ENCODE results near the gene RRH. TPM values are rescaled to one million over a fixed set of nuclear protein-coding genes. Genes with fewer than 3 reads are reported as not detected.

RRH gene
- total RNA-seq, 2 experiments from 2014 or later, result 0.19 to 0.32 TPM

DNA sequence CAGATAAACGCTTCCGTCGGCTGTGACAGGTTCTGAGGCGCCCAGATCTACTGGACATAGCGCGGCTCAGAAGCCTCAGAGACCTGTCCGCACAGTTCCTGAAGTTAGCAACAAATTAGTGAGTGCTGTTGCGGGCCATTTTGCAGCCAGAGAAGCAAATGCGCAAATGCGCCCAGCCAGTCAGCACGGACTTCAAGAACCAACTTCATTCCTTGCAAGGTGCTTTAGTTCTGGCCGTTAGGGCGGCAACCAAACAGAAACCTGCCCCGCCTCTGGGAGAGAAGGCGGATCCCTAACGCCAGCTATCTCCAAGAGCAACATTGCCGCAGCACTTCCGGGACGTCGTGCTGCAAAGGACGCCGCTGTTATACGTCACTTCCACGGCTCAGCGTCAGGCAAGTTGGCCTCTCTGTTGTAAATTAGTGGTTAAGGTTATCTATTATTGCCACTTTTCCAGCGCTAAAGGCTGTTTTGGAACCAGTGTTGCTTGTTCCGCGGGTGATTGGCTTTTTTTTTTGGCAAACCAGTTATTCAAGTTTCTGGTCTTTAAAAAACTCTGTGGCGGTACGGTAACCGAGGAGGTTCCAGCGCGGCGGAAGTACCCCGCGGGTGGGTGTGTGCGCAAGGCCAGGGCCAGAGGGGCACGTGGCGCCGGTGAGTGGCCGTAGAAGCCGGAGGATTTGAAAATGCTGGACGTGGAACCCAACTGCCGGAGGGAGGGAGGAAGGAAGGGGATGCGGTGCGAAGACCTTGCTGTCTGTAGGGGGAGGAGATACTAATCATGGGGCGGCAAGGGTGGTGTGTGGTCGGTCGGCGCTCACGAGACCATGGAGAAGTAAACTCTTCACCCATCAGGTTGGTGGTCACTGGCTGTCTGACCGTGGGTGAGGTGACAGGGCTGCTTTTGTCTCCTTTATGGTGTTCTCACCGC is 12.4 kb upstream of the RRH start, which contains the start of gene GAR1:
GAR1 (plus strand) TSS at position 612 of the 931 bp plus-strand sequence. CDS start 403 bp downstream, outside the sequence.
- H3K27me3 Mint-ChIP-seq, result no peaks in the 10 kb centered on the region
- H3K4me3 Mint-ChIP-seq, result peak within 1 kb of the TSS; percentile 95
- DNase-seq (peak; percentile 96), ATAC-seq (peak; percentile 94)
- peaks cover 58% of the 10 kb centered on the region for H3K4me1 Mint-ChIP-seq
- CTCF ChIA-PET, result interaction anchor here (0.7 to 4.2 kb wide), 5 partner anchors 11 to 382 kb away, joined by 3 to 17 read pairs (median 7); partner anchors contain the start of genes MCUB, RRH and SEC24B
- H3K36me3 Mint-ChIP-seq, result peaks cover 36% of the 10 kb centered on the region
- H3K27ac Mint-ChIP-seq, result peak within 1 kb of the TSS; percentile 98
- H3K9me3 Mint-ChIP-seq (ENCODE audit: low read depth), result no peaks in the 10 kb centered on the region

DNA sequence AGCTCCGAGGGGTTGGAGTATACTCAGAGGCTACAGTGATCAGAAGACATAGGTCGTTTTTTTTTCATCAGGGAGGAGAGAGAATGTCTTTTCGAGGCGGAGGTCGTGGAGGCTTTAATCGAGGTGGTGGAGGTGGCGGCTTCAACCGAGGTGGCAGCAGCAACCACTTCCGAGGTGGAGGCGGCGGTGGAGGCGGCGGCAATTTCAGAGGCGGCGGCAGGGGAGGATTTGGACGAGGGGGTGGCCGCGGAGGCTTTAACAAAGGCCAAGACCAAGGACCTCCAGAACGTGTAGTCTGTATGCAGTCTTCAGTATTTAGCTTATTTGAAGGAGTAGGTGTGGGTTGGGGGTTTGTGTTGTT is 11.7 kb upstream of the RRH start:
- Mint-ChIP-seq H3K4me1 (peaks cover 60% of the 10 kb centered on the region), H3K9me3 (ENCODE audit: low read depth) (no peaks in the 10 kb centered on the region), H3K27me3 (no peaks in the 10 kb centered on the region), H3K27ac (peak overlapping the region; percentile 98), H3K4me3 (peak overlapping the region; percentile 95), H3K36me3 (peaks cover 39% of the 10 kb centered on the region)
- ATAC-seq, result peak; percentile 8
- peak; percentile 75 for DNase-seq
- CTCF ChIA-PET, result interaction anchor here (1.6 to 4.2 kb wide), 3 partner anchors 10 to 383 kb away, joined by 9 to 17 read pairs (median 10); partner anchors contain the start of genes RRH and SEC24B

DNA sequence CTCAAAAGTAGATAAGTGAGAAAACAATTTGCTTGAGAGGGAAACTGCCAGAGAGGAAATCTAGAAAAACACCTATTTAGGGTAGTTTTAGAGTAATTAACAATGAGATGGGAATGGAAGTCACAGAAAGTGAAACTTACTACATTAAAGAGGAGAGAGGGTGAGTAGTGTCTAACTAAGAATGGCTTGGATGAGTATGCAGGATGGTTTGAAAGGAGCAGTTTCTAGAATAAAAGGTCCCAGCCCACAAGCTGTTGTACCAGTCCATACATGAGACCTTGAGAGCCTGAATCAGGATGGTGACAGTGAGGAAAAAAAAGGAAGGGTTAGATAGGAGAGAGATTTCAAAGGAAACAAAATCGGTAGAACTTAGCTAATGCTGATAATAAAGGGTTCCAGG is 10.9 kb upstream of the RRH start:
- Mint-ChIP-seq H3K4me1 (peaks cover 57% of the 10 kb centered on the region), H3K9me3 (ENCODE audit: low read depth) (no peaks in the 10 kb centered on the region), H3K27me3 (no peaks in the 10 kb centered on the region), H3K27ac (peak overlapping the region; percentile 98), H3K4me3 (peak overlapping the region; percentile 95), H3K36me3 (peaks cover 44% of the 10 kb centered on the region)
- ATAC-seq (no peak), DNase-seq (no peak)
- CTCF ChIA-PET, result interaction anchor here (1.6 to 4.2 kb wide), 2 partner anchors 10 to 384 kb away, joined by 10 to 17 read pairs; partner anchors contain the start of genes RRH and SEC24B

DNA sequence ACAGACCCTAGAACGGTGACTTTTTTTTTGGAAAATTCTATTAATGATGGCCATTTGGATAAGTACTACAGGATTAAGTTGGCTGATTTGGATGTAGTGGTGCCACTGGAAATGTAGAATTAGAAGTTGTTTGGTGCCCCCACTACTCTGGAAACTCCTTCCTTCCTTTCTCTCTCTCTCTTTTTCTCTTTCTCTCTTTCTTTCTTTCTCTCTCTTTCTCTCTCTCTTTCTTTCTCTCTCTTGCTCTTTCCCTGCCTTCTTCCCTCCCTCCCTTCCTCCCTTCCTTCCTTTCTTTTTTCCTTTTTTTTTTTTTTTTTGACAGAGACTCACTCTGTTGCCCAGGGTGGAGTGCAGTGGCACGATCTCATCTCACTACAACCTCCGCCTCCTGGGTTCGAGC is 9.5 kb upstream of the RRH start:
- Mint-ChIP-seq H3K4me3 (no peak overlapping the region), H3K27ac (no peak overlapping the region), H3K36me3 (peaks cover 50% of the 10 kb centered on the region), H3K27me3 (no peaks in the 10 kb centered on the region), H3K9me3 (ENCODE audit: low read depth) (no peaks in the 10 kb centered on the region), H3K4me1 (peaks cover 54% of the 10 kb centered on the region)
- DNase-seq (no peak), ATAC-seq (no peak)
- CTCF ChIA-PET, result interaction anchor here (3.0 kb wide), 1 partner anchor 385 kb away, joined by 12 read pairs; the partner anchor contains the start of gene SEC24B

DNA sequence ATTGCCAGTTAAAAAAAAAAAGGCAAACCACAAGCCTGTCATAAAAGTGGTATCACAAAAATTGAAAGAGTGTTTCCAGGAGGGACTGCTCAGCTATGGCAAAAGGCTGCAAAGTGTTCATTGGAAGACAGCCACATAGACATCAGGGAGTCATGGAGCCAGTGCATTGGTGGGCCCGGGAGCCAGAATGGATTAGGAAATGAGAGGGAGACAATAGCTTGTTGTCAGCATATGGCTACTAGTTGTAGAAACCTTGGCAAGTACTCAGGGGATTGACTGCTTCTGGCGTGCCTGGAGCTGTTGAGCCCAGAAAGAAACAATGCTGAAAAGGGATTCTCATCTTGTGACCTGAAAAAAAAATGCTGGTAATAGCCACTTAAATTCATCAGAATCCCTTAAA is 7.2 kb upstream of the RRH start:
- Mint-ChIP-seq H3K27me3 (no peaks in the 10 kb centered on the region), H3K4me3 (no peak overlapping the region), H3K36me3 (peaks cover 57% of the 10 kb centered on the region), H3K9me3 (ENCODE audit: low read depth) (no peaks in the 10 kb centered on the region), H3K27ac (peak overlapping the region; percentile 41), H3K4me1 (peaks cover 47% of the 10 kb centered on the region)
- ATAC-seq, result no peak
- CTCF ChIA-PET, result interaction anchor here (1.5 to 3.0 kb wide), 3 partner anchors 387 to 397 kb away, joined by 3 to 12 read pairs (median 4); partner anchors contain the start of gene SEC24B
- DNase-seq, result no peak

DNA sequence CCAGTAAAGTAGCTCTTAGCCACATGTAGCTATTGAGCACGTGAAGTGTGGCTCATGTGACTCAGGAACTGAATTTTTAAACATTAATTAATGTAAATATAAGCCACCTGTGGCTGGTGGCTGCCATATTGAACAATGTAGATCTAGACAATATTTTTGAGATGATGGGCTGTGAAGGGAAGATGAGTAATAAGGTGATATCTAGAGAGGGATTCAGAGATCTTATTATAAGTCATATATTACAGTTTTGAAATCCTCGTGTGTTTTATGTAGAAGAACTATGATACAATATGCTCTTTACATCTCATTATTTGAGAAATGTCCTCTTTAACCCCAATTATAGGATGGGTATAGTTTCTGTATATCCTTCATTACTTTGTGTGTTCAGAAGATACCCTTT is 6.6 kb upstream of the RRH start:
- no peaks in the 10 kb centered on the region for H3K9me3 Mint-ChIP-seq (ENCODE audit: low read depth)
- H3K36me3 Mint-ChIP-seq, result peaks cover 54% of the 10 kb centered on the region
- peaks cover 43% of the 10 kb centered on the region for H3K4me1 Mint-ChIP-seq
- DNase-seq (no peak), ATAC-seq (no peak)
- CTCF ChIA-PET, result interaction anchor here (1.5 to 3.0 kb wide), 2 partner anchors 388 to 389 kb away, joined by 3 to 12 read pairs; partner anchors contain the start of gene SEC24B
- H3K27me3 Mint-ChIP-seq, result no peaks in the 10 kb centered on the region
- no peak overlapping the region for H3K27ac Mint-ChIP-seq
- no peak overlapping the region for H3K4me3 Mint-ChIP-seq

DNA sequence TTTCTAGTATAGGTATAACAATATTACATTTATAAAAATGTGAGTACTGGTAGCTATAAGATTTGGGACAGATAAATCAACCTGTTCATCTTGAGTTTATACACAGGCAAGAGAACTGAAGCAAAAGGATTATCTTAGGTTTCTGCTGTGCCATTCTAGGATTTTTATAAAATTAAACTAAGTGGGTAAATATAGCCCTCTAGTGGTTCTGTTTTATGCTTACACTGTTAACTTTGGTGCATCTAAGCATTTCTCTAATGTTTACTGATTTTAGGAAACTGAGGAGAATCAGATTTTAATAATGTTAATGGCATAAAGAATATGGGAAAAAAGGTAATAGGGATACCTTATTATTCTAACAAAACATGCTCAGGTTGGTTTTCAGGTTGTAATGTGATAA is 1.1 kb upstream of the RRH start:
- Mint-ChIP-seq H3K4me1 (peaks cover 4% of the 10 kb centered on the region), H3K4me3 (no peak overlapping the region), H3K9me3 (ENCODE audit: low read depth) (no peaks in the 10 kb centered on the region), H3K27ac (no peak overlapping the region), H3K36me3 (peaks cover 15% of the 10 kb centered on the region), H3K27me3 (no peaks in the 10 kb centered on the region)
- DNase-seq (no peak), ATAC-seq (peak; percentile 57)
- CTCF ChIA-PET, result interaction anchor here (1.0 to 3.5 kb wide), 5 partner anchors 11 to 401 kb away, joined by 3 to 22 read pairs (median 11); partner anchors contain the start of genes CASP6, GAR1 and SEC24B

DNA sequence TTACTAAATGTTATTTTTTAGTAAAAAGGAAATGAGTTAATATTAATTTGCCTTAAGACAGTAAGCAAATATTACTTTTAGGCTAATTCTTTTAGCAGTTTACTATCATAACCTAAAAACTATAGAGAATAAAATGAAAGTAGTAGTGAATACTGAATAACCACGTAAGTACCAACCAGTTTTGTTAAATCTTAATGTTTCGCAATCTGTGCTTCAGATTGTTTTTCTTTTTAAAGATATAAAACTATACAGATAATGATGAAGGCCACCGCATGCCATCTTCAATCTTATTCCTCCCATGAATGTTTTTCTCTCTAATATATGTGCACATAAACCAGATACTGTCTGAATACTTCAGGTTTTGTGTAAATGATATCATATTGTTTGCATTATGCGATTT is 6.0 kb downstream of the RRH start:
- CTCF ChIA-PET, result interaction anchor here (3.5 kb wide), 1 partner anchor 401 kb away, joined by 10 read pairs; the partner anchor contains the start of gene SEC24B
- ATAC-seq (no peak), DNase-seq (no peak)
- Mint-ChIP-seq H3K4me1 (no peaks in the 10 kb centered on the region), H3K4me3 (no peak overlapping the region), H3K27ac (no peak overlapping the region), H3K36me3 (no peaks in the 10 kb centered on the region), H3K27me3 (no peaks in the 10 kb centered on the region), H3K9me3 (ENCODE audit: low read depth) (no peaks in the 10 kb centered on the region)

DNA sequence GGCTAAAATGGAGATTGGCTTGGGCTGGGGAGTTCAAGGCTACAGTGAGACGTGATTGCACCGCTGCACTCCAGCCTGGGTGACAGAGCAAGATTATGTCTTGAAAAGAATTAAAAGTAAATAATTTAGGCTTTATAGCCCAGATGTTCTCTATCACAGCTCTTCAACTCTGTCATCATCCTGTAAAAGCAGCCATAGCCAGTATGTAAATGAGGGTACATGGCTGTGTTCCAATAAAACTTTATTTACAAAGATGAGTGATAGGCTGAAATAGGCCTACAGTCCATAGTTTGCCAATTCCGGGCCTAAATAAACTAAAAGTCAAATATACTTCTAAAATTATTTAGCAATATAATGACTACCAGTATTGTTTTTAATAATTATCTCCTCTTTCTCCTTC is 9.2 kb downstream of the RRH start:
- DNase-seq (no peak), ATAC-seq (no peak)
- Mint-ChIP-seq H3K4me3 (no peak overlapping the region), H3K36me3 (no peaks in the 10 kb centered on the region), H3K4me1 (no peaks in the 10 kb centered on the region), H3K27me3 (no peaks in the 10 kb centered on the region), H3K9me3 (ENCODE audit: low read depth) (no peaks in the 10 kb centered on the region), H3K27ac (no peak overlapping the region)
- CTCF ChIA-PET, result interaction anchor here (0.7 kb wide), 1 partner anchor 80 kb away, joined by 3 read pairs; no protein-coding TSS in a partner anchor

DNA sequence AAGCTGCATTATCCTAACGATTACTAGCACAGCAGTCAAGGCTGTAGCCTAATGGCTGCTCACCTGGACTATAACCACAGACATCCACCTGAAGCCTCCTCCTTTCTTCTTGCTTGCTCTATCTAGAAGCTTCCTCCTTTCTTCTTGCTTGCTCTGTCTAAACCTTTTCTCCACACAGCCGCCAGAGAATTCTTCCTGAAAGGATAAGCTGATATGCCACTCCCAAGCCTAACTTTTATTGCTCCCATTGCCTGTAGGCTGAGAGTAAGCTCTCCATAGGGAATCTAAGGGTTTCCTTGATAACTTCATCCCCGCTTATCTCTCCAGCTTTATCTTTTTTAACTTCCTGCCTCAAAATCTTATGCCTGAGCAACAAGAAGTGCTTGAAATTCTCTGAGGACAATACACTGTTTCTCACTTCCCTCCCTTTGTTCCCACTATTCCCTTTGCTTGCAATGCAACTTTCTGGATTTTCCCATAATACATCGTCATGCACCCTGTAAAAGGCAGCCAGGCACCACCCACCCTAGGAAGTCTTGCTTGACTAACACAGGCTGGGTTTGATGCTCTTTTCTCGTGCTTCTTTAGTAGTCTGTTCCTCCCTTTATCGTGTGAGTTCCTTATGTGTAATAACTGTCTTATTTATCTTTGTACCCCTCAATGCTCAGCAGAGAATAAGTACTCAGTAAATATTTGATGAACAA is 18.8 kb downstream of the RRH start:
- ATAC-seq, result no peak
- Mint-ChIP-seq H3K9me3 (ENCODE audit: low read depth) (no peaks in the 10 kb centered on the region), H3K4me1 (no peaks in the 10 kb centered on the region), H3K36me3 (no peaks in the 10 kb centered on the region), H3K27me3 (no peaks in the 10 kb centered on the region), H3K27ac (no peak overlapping the region), H3K4me3 (no peak overlapping the region)
- DNase-seq, result no peak
- CTCF ChIA-PET, result no interaction called here

DNA sequence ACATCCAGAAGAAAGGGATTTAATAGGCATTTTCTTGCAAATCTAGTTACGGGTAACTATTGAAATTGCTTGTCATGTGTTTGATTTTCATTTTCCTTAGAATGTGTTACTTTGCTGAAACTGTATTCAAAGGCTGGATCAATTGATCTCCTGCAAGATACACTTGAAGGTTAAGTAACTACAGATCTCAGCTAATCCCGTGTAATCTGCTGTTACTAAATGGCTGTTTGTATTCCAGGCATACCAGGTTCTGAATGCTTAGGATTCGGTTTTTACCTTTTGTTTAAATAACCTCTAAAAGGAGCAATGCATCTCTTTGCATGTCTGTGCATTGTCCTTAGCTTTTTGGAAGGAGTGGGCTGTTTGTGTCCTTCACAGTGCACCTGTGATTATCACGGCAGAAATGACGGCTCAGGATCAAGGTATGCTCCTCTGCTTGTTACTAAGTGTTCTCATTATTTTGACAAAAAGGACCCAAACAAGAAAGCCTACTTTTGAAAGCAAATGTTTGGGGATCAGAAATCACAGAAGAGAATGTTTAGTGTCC is 20.2 kb downstream of the RRH start, which contains the start of gene LRIT3:
LRIT3 (plus strand) TSS at position 212 of the 547 bp plus-strand sequence; CDS start at position 307, 95 bp downstream.
- H3K4me1 Mint-ChIP-seq, result no peaks in the 10 kb centered on the region
- H3K4me3 Mint-ChIP-seq, result no peak within 1 kb of the TSS
- H3K27me3 Mint-ChIP-seq, result no peaks in the 10 kb centered on the region
- H3K9me3 Mint-ChIP-seq (ENCODE audit: low read depth), result no peaks in the 10 kb centered on the region
- no peaks in the 10 kb centered on the region for H3K36me3 Mint-ChIP-seq
- DNase-seq, result no peak
- H3K27ac Mint-ChIP-seq, result no peak within 1 kb of the TSS
- no peak for ATAC-seq
- CTCF ChIA-PET, result no interaction called here

DNA sequence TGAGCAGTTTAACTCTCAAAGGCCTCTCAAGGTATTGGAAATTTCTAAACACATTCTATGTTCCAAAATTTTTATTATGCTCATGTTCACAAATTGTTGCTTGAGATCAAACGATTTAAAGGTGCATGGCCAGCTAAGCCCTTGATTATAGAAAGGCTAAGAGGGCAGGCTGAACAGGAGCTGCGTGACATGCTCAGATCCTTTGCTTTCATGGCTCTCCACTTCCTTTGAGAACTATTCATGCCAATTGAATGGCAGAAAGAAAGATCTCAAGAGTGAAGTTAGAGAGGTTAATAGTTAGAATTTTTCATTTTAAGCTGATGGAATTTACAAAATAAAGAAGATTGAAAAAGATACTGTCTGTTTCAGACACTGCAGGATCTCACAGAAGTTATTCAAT is 20.7 kb downstream of the RRH start:
- CTCF ChIA-PET, result interaction anchor here (1.2 kb wide), 1 partner anchor 433 kb away, joined by 5 read pairs; no protein-coding TSS in a partner anchor
- no peaks in the 10 kb centered on the region for H3K9me3 Mint-ChIP-seq (ENCODE audit: low read depth)
- ATAC-seq, result no peak
- H3K36me3 Mint-ChIP-seq, result no peaks in the 10 kb centered on the region
- no peak overlapping the region for H3K27ac Mint-ChIP-seq
- H3K4me1 Mint-ChIP-seq, result no peaks in the 10 kb centered on the region
- no peak for DNase-seq
- H3K4me3 Mint-ChIP-seq, result no peak overlapping the region
- no peaks in the 10 kb centered on the region for H3K27me3 Mint-ChIP-seq

DNA sequence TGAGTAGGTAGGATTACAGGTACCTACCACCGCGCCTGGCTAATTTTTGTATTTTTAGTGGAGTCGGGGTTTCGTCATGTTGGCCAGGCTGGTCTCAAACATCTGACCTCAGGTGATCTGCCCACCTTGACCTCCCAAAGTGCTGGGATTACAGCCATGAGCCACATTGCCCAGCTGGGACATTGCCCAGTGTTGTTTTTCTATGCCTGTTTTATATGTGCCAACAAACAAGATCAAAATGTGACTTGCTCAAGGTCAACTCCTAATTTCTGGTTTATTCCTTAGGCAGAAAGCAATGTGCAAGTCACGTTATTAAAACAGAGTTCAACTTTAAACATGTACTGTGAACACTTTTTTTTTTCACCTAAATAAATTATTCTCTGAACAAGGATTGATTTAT is 22.8 kb downstream of the RRH start:
- ATAC-seq (no peak), DNase-seq (no peak)
- Mint-ChIP-seq H3K27me3 (no peaks in the 10 kb centered on the region), H3K9me3 (ENCODE audit: low read depth) (no peaks in the 10 kb centered on the region), H3K4me1 (no peaks in the 10 kb centered on the region), H3K4me3 (no peak overlapping the region), H3K36me3 (no peaks in the 10 kb centered on the region), H3K27ac (no peak overlapping the region)
- CTCF ChIA-PET, result no interaction called here

Measured in activated CD8-positive, alpha-beta memory T cell treated with anti-CD3 and anti-CD28 coated beads, Interleukin-2, amount 10 ng/mL, durations not matched to agents 7 days and 5 days (primary cell).